Dedifferentiated amniotic fluid mesenchymal stem cell (primary cell): Measurements from ENCODE around the gene SNX1.

Experiments
- DNase-seq: peaks from one replicate; pipeline ENCODE4 v3.0.0-alpha.2; 2016; ENCODE audit errors: extremely low spot score

The SNX1 gene

GRCh38 chr15:64163659-64164362 is 68.0 kb downstream of the SNX1 start:
- no peak for DNase-seq

GRCh38 chr15:64164436-64164835 is 68.7 kb downstream of the SNX1 start:
- DNase-seq: no peak

GRCh38 chr15:64166102-64166890 is 70.5 kb downstream of the SNX1 start:
- no peak for DNase-seq

GRCh38 chr15:64180235-64180824 is 84.5 kb downstream of the SNX1 start:
- DNase-seq: no peak

- DNase-seq: no peak
These were observed 87.1 kb downstream of the SNX1 start for GRCh38 chr15:64182859-64183370.

- no peak for DNase-seq
These were observed 89.5 kb downstream of the SNX1 start for GRCh38 chr15:64185146-64185911.

GRCh38 chr15:64187396-64188191 is 91.8 kb downstream of the SNX1 start:
- no peak for DNase-seq
